Activated B cell treated with CpG ODN at 0.5 μM for 24 hours (primary cell): Measurements from ENCODE around the gene SPTBN5. TPM values are rescaled to one million over a fixed set of nuclear protein-coding genes. Genes with fewer than 3 reads are reported as not detected.

Source experiments
- ATAC-seq: fragments of 200-7000 bp; cut with Tn5 transposase; one replicate; pipeline ENCODE4 v1.10.0; 2021; ENCODE audit warnings: low read depth, mild to moderate bottlenecking, moderate library complexity
- CTCF ChIA-PET: fragments of 350-600 bp; sonication (Branson Sonifier 250); formaldehyde crosslinking; loops from one replicate; lab custom pipeline; 2021; ENCODE audit warnings: antibody characterized with exemption; lab: Charles Lee
- POLR2A ChIA-PET: fragments of 350-600 bp; sonication (Branson Sonifier 250); formaldehyde crosslinking; loops from one replicate; lab custom pipeline; 2021; ENCODE audit warnings: antibody characterized with exemption; lab: Charles Lee
- DNase-seq: peaks from one replicate; pipeline ENCODE4 v3.0.0; 2022
- H3K27ac Mint-ChIP-seq: one replicate; pipeline ENCODE4 v1.8.0; 2020; ENCODE audit warnings: mixed read lengths
- H3K27me3 Mint-ChIP-seq: one replicate; pipeline ENCODE4 v1.8.0; 2021; ENCODE audit warnings: mixed read lengths
- H3K36me3 Mint-ChIP-seq: one replicate; pipeline ENCODE4 v1.8.0; 2021; ENCODE audit warnings: low read depth, mixed read lengths
- H3K4me1 Mint-ChIP-seq: one replicate; pipeline ENCODE4 v1.8.0; 2021; ENCODE audit warnings: mixed read lengths
- H3K4me3 Mint-ChIP-seq: one replicate; pipeline ENCODE4 v1.8.0; 2020; ENCODE audit warnings: mild to moderate bottlenecking, mixed read lengths
- H3K9me3 Mint-ChIP-seq: one replicate; pipeline ENCODE4 v1.8.0; 2020; ENCODE audit warnings: mixed read lengths
- intact Hi-C: fragments of 100-400 bp; cut with micrococcal nuclease; formaldehyde crosslinking; loops from one replicate; pipeline ENCODE4 v1.15.1; 2024
- total RNA-seq: library from RNA; stranded (reverse); gene quantifications from 2 replicates; pipeline ENCODE4 v1.2.3, GENCODE V29; 2022
- TF ChIP-seq, protein P1 (sequence below): fragments of 200-600 bp; IDR thresholded peaks from one replicate; pipeline ENCODE4 v1.8.0; 2022; ENCODE audit warnings: antibody characterized with exemption, mild to moderate bottlenecking

The SPTBN5 gene
- total RNA-seq, 1 donor from 2014 or later: 1.1 TPM

- TF ChIP-seq, protein P1, sequence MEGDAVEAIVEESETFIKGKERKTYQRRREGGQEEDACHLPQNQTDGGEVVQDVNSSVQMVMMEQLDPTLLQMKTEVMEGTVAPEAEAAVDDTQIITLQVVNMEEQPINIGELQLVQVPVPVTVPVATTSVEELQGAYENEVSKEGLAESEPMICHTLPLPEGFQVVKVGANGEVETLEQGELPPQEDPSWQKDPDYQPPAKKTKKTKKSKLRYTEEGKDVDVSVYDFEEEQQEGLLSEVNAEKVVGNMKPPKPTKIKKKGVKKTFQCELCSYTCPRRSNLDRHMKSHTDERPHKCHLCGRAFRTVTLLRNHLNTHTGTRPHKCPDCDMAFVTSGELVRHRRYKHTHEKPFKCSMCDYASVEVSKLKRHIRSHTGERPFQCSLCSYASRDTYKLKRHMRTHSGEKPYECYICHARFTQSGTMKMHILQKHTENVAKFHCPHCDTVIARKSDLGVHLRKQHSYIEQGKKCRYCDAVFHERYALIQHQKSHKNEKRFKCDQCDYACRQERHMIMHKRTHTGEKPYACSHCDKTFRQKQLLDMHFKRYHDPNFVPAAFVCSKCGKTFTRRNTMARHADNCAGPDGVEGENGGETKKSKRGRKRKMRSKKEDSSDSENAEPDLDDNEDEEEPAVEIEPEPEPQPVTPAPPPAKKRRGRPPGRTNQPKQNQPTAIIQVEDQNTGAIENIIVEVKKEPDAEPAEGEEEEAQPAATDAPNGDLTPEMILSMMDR: no peak
- ChIA-PET CTCF (no interaction called here), POLR2A (no interaction called here)
- H3K27ac Mint-ChIP-seq: no peak overlapping the region
- H3K9me3 Mint-ChIP-seq: no peaks in the 10 kb centered on the region
- no peak overlapping the region for H3K4me3 Mint-ChIP-seq
- no peak for ATAC-seq
- H3K4me1 Mint-ChIP-seq: peaks cover 30% of the 10 kb centered on the region
- no peaks in the 10 kb centered on the region for H3K27me3 Mint-ChIP-seq
- H3K36me3 Mint-ChIP-seq: no peaks in the 10 kb centered on the region
- intact Hi-C loops: no loop called here
- DNase-seq: no peak
Observed at GRCh38 chr15:41886741-41887140, 7.1 kb downstream of the SPTBN5 start.

DNA sequence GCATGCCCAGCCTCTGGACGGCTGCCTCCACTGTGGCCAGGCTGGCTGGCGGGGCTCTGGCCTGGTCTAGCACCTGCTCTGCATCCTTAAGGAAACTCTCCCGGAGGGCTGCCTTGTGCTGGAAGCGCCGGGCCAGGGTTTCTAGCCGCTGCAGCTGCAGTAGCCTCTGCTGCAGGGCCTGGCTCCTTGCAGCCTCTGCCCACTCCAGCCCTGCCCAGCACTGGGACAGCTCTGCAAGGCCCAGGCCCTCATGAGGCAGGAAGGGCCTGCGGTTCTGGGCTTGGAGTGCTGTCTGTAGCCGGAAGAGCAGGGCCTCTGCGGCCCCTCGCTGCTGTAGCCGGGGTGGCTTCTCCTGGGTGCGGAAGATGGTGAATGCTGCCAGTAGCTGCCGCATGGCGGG is 8.0 kb downstream of the SPTBN5 start:
- no peak for DNase-seq
- ChIA-PET POLR2A (no interaction called here), CTCF (no interaction called here)
- TF ChIP-seq, protein P1: no peak
- H3K27me3 Mint-ChIP-seq: peaks cover 7% of the 10 kb centered on the region
- H3K4me1 Mint-ChIP-seq: peaks cover 34% of the 10 kb centered on the region
- H3K4me3 Mint-ChIP-seq: no peak overlapping the region
- no peak for ATAC-seq
- no peaks in the 10 kb centered on the region for H3K36me3 Mint-ChIP-seq
- intact Hi-C loops: no loop called here
- no peaks in the 10 kb centered on the region for H3K9me3 Mint-ChIP-seq
- H3K27ac Mint-ChIP-seq: no peak overlapping the region

GRCh38 chr15:41885321-41885720 is 8.5 kb downstream of the SPTBN5 start:
- peaks cover 34% of the 10 kb centered on the region for H3K4me1 Mint-ChIP-seq
- no peak overlapping the region for H3K27ac Mint-ChIP-seq
- TF ChIP-seq, protein P1: no peak
- intact Hi-C loops: no loop called here
- ChIA-PET POLR2A (no interaction called here), CTCF (interaction anchor here (0.6 kb wide), 1 partner anchor 757 kb away, joined by 3 read pairs; no protein-coding TSS in a partner anchor)
- H3K27me3 Mint-ChIP-seq: peaks cover 12% of the 10 kb centered on the region
- no peaks in the 10 kb centered on the region for H3K9me3 Mint-ChIP-seq
- H3K4me3 Mint-ChIP-seq: no peak overlapping the region
- no peak for ATAC-seq
- H3K36me3 Mint-ChIP-seq: no peaks in the 10 kb centered on the region
- no peak for DNase-seq

DNA sequence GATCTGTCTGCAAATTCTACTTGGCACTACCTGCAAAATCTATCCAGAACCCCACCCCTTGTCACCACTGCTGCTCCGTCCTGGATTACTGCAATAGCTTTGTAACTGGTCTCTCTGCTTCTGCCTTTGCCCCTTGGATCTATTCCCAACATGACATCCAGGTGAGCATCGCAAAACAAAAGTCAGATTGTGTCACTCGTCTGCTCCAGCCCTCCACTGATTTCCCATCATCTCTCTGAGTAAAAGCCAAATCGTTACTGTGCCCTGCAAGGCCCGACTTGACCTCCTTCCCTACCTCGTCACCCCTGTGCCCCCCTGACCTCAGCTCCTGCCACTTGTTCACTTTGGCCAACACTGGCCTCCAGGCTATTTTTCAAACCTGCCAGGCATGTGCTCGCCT is 9.4 kb downstream of the SPTBN5 start:
- peaks cover 32% of the 10 kb centered on the region for H3K4me1 Mint-ChIP-seq

DNA sequence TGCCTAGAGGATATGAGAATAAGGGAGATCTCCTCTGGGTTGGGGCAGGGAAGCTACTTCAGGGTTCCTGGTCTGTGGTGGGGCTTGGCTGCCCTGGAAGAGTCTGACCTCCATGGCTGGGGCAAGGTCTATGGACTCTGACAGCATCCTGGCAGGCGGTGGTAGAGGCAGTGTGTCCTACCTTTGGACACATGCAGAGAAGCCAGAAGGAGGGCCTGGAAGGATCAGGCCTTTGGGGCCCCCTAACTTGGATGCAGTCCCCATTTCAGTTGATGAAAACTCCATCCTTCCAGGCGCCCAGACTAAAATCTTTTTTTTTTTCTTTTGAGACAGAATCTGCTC is 10.4 kb downstream of the SPTBN5 start:
- TF ChIP-seq, protein P1: no peak
- DNase-seq (no peak), ATAC-seq (no peak)
- H3K27ac Mint-ChIP-seq: no peak overlapping the region
- intact Hi-C loops: no loop called here
- H3K27me3 Mint-ChIP-seq: peaks cover 16% of the 10 kb centered on the region
- H3K4me3 Mint-ChIP-seq: no peak overlapping the region
- no peaks in the 10 kb centered on the region for H3K36me3 Mint-ChIP-seq
- peaks cover 22% of the 10 kb centered on the region for H3K4me1 Mint-ChIP-seq
- CTCF ChIA-PET: no interaction called here
- H3K9me3 Mint-ChIP-seq: no peaks in the 10 kb centered on the region
- POLR2A ChIA-PET: interaction anchor here (0.7 kb wide), 1 partner anchor 18 kb away, joined by 4 read pairs; no protein-coding TSS in a partner anchor

More for the DNA sequence above, 9.4 kb downstream of the SPTBN5 start:
- DNase-seq: no peak
- Mint-ChIP-seq H3K4me3 (no peak overlapping the region), H3K27me3 (peaks cover 14% of the 10 kb centered on the region), H3K9me3 (no peaks in the 10 kb centered on the region), H3K27ac (no peak overlapping the region), H3K36me3 (no peaks in the 10 kb centered on the region)
- ChIA-PET POLR2A (no interaction called here), CTCF (interaction anchor here (0.6 kb wide), 1 partner anchor 756 kb away, joined by 3 read pairs; no protein-coding TSS in a partner anchor)
- intact Hi-C loops: no loop called here
- TF ChIP-seq, protein P1: no peak
- ATAC-seq: no peak
